ENCODE data around the gene RAD50.

GRCh38 chr5:132655821-132656773, 99.3 kb downstream of the RAD50 start:
- TF ChIP-seq CTCF (IDR thresholded peaks at IDR 0.05) (no peak), POLR2A (IDR thresholded peaks at IDR 0.05) (no peak)
